Panc1 (cell line): ENCODE measurements around the gene AMHR2.

ENCODE experiments used
- POLR2AphosphoS5 ChIP-seq: IDR thresholded peaks from 2 replicates; pipeline ENCODE4 v1.6.1; 2012; ENCODE audit warnings: mild to moderate bottlenecking, low read depth, low read length, moderate library complexity
- SIN3A ChIP-seq: IDR thresholded peaks from 2 replicates; pipeline ENCODE4 v1.6.1; 2012; ENCODE audit warnings: low read depth, mild to moderate bottlenecking, low read length, moderate library complexity, borderline replicate concordance; ENCODE audit not compliant: insufficient read depth
- TF ChIP-seq, protein P1 (sequence below): fragments of 450-650 bp; IDR thresholded peaks from 2 replicates; pipeline ENCODE4 v1.5.1; 2017; ENCODE audit warnings: mild to moderate bottlenecking
- TF ChIP-seq, protein P2 (sequence below), 2 experiments: IDR thresholded peaks; 2 replicates each; pipeline ENCODE4 v1.6.1; 2011 to 2012; ENCODE audit warnings: low read depth in 2 of 2, control low read depth in 1 of 2, low read length in 1 of 2, mild to moderate bottlenecking in 1 of 2, moderate library complexity in 1 of 2; ENCODE audit not compliant: insufficient read depth in 1 of 2

DNA sequence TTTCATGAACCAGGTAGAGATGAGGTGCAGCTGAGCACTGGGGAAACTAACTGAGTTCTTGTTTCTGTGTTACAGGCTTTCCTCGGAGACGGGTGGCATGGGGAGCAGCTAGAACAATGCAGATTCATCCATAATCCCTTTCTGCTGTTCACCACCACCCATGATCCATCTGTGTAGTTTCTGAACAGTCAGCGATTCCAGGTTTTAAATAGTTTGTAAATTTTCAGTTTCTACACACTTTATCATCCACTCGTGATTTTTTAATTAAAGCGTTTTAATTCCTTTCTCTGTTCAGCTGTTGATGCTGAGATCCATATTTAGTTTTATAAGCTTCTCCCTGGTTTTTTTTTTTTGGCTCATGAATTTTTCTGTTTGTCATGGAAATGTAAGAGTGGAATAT is 55.7 kb downstream of the AMHR2 start:
- TF ChIP-seq POLR2AphosphoS5 (no peak), SIN3A (no peak)
- TF ChIP-seq, protein P1, sequence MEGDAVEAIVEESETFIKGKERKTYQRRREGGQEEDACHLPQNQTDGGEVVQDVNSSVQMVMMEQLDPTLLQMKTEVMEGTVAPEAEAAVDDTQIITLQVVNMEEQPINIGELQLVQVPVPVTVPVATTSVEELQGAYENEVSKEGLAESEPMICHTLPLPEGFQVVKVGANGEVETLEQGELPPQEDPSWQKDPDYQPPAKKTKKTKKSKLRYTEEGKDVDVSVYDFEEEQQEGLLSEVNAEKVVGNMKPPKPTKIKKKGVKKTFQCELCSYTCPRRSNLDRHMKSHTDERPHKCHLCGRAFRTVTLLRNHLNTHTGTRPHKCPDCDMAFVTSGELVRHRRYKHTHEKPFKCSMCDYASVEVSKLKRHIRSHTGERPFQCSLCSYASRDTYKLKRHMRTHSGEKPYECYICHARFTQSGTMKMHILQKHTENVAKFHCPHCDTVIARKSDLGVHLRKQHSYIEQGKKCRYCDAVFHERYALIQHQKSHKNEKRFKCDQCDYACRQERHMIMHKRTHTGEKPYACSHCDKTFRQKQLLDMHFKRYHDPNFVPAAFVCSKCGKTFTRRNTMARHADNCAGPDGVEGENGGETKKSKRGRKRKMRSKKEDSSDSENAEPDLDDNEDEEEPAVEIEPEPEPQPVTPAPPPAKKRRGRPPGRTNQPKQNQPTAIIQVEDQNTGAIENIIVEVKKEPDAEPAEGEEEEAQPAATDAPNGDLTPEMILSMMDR = no peak
- TF ChIP-seq, protein P2, sequence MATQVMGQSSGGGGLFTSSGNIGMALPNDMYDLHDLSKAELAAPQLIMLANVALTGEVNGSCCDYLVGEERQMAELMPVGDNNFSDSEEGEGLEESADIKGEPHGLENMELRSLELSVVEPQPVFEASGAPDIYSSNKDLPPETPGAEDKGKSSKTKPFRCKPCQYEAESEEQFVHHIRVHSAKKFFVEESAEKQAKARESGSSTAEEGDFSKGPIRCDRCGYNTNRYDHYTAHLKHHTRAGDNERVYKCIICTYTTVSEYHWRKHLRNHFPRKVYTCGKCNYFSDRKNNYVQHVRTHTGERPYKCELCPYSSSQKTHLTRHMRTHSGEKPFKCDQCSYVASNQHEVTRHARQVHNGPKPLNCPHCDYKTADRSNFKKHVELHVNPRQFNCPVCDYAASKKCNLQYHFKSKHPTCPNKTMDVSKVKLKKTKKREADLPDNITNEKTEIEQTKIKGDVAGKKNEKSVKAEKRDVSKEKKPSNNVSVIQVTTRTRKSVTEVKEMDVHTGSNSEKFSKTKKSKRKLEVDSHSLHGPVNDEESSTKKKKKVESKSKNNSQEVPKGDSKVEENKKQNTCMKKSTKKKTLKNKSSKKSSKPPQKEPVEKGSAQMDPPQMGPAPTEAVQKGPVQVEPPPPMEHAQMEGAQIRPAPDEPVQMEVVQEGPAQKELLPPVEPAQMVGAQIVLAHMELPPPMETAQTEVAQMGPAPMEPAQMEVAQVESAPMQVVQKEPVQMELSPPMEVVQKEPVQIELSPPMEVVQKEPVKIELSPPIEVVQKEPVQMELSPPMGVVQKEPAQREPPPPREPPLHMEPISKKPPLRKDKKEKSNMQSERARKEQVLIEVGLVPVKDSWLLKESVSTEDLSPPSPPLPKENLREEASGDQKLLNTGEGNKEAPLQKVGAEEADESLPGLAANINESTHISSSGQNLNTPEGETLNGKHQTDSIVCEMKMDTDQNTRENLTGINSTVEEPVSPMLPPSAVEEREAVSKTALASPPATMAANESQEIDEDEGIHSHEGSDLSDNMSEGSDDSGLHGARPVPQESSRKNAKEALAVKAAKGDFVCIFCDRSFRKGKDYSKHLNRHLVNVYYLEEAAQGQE (IDR thresholded peaks at IDR 0.05; ENCODE audit: insufficient read depth in 1 of 2, low read depth in 2 of 2, low read length in 1 of 2) = no peak
